Activated T-helper 1 cell treated with anti-CD3 and anti-CD28 coated beads, Interleukin-12 subunit alpha, Interleukin-12 subunit beta, Interleukin-2, Interleukin-4 antibody, amounts not matched to agents 30 ng/mL and 10 ng/mL and 1 ng/mL, durations not matched to agents 14 hours and 24 hours and 36 hours (primary cell): ENCODE measurements around the gene GIGYF2. TPM values are rescaled to one million over a fixed set of nuclear protein-coding genes. Genes with fewer than 3 reads are reported as not detected.

Experiments
- DNase-seq: peaks from one replicate; pipeline ENCODE4 v3.0.0; 2021; ENCODE audit warnings: low spot score
- H3K27ac Mint-ChIP-seq: one replicate; pipeline ENCODE4 v1.8.0; 2021; ENCODE audit warnings: mild to moderate bottlenecking, mixed read lengths
- H3K27me3 Mint-ChIP-seq: one replicate; pipeline ENCODE4 v1.8.0; 2022; ENCODE audit warnings: mild to moderate bottlenecking, moderate library complexity, mixed read lengths; ENCODE audit not compliant: insufficient read depth
- H3K36me3 Mint-ChIP-seq: one replicate; pipeline ENCODE4 v1.8.0; 2021; ENCODE audit warnings: low read depth, mixed read lengths
- H3K4me1 Mint-ChIP-seq: one replicate; pipeline ENCODE4 v1.8.0; 2021; ENCODE audit warnings: low read depth, mixed read lengths
- H3K4me3 Mint-ChIP-seq: one replicate; pipeline ENCODE4 v1.8.0; 2021; ENCODE audit warnings: mild to moderate bottlenecking, moderate library complexity, mixed read lengths
- H3K9me3 Mint-ChIP-seq: one replicate; pipeline ENCODE4 v1.8.0; 2021; ENCODE audit warnings: mixed read lengths
- intact Hi-C: fragments of 100-400 bp; cut with micrococcal nuclease; formaldehyde crosslinking; loops from one replicate; pipeline ENCODE4 v1.15.1; 2024
- total RNA-seq: library from RNA; stranded (reverse); gene quantifications from 2 replicates; pipeline ENCODE4 v1.2.3, GENCODE V29; 2022

GIGYF2 gene
- total RNA-seq, 1 donor from 2014 or later: 74.6 TPM

- no peaks in the 10 kb centered on the region for H3K27me3 Mint-ChIP-seq
- no peaks in the 10 kb centered on the region for H3K9me3 Mint-ChIP-seq
- no peaks in the 10 kb centered on the region for H3K4me1 Mint-ChIP-seq
- H3K4me3 Mint-ChIP-seq: no peak overlapping the region
- intact Hi-C loops: no loop called here
- DNase-seq: no peak
- H3K27ac Mint-ChIP-seq: no peak overlapping the region
- H3K36me3 Mint-ChIP-seq: peaks cover 32% of the 10 kb centered on the region
Observed at GRCh38 chr2:232731470-232731869, 34.3 kb downstream of the GIGYF2 start.

- Mint-ChIP-seq H3K27me3 (no peaks in the 10 kb centered on the region), H3K27ac (no peak overlapping the region)
- intact Hi-C loops: no loop called here
Observed at GRCh38 chr2:232741294-232741693, 44.2 kb downstream of the GIGYF2 start.

GRCh38 chr2:232741972-232742371, 44.8 kb downstream of the GIGYF2 start:
- Mint-ChIP-seq H3K36me3 (peaks cover 21% of the 10 kb centered on the region), H3K27ac (no peak overlapping the region), H3K9me3 (no peaks in the 10 kb centered on the region), H3K4me1 (peaks cover 5% of the 10 kb centered on the region), H3K27me3 (no peaks in the 10 kb centered on the region), H3K4me3 (no peak overlapping the region)
- intact Hi-C loops: no loop called here
- DNase-seq: no peak

More at GRCh38 chr2:232741294-232741693, 44.2 kb downstream of the GIGYF2 start:
- DNase-seq: no peak
- Mint-ChIP-seq H3K36me3 (peaks cover 23% of the 10 kb centered on the region), H3K9me3 (no peaks in the 10 kb centered on the region), H3K4me1 (peaks cover 5% of the 10 kb centered on the region), H3K4me3 (no peak overlapping the region)

- Mint-ChIP-seq H3K4me3 (no peak overlapping the region), H3K27ac (no peak overlapping the region), H3K27me3 (no peaks in the 10 kb centered on the region), H3K9me3 (no peaks in the 10 kb centered on the region), H3K36me3 (peaks cover 31% of the 10 kb centered on the region), H3K4me1 (peaks cover 20% of the 10 kb centered on the region)
- intact Hi-C loops: loop anchor here (5.0 kb wide), 2 partner anchors 48 to 138 kb away; partner anchors contain the start of gene GIGYF2
- no peak for DNase-seq
Observed at GRCh38 chr2:232744963-232745362, 47.8 kb downstream of the GIGYF2 start.

- intact Hi-C loops: loop anchor here (5.0 kb wide), 2 partner anchors 51 to 141 kb away; partner anchors contain the start of gene GIGYF2
- Mint-ChIP-seq H3K4me1 (peaks cover 20% of the 10 kb centered on the region), H3K9me3 (no peaks in the 10 kb centered on the region), H3K27me3 (no peaks in the 10 kb centered on the region), H3K27ac (no peak overlapping the region), H3K36me3 (peaks cover 40% of the 10 kb centered on the region), H3K4me3 (no peak overlapping the region)
- DNase-seq: no peak
Observed at GRCh38 chr2:232748038-232748437, 50.9 kb downstream of the GIGYF2 start.

- DNase-seq: no peak
- Mint-ChIP-seq H3K4me3 (no peak overlapping the region), H3K27me3 (no peaks in the 10 kb centered on the region), H3K4me1 (peaks cover 20% of the 10 kb centered on the region), H3K9me3 (no peaks in the 10 kb centered on the region), H3K36me3 (peaks cover 38% of the 10 kb centered on the region), H3K27ac (no peak overlapping the region)
- intact Hi-C loops: loop anchor here (5.0 kb wide), 2 partner anchors 52 to 142 kb away; partner anchors contain the start of gene GIGYF2
Observed at GRCh38 chr2:232749331-232749730, 52.2 kb downstream of the GIGYF2 start.

GRCh38 chr2:232750135-232750671, 53.1 kb downstream of the GIGYF2 start:
- Mint-ChIP-seq H3K9me3 (no peaks in the 10 kb centered on the region), H3K27me3 (no peaks in the 10 kb centered on the region), H3K27ac (no peak overlapping the region), H3K36me3 (peaks cover 33% of the 10 kb centered on the region), H3K4me3 (no peak overlapping the region), H3K4me1 (peaks cover 15% of the 10 kb centered on the region)
- intact Hi-C loops: no loop called here
- no peak for DNase-seq

- peaks cover 30% of the 10 kb centered on the region for H3K36me3 Mint-ChIP-seq
Observed at GRCh38 chr2:232757905-232758304, 60.8 kb downstream of the GIGYF2 start.

GRCh38 chr2:232761301-232761907, 64.3 kb downstream of the GIGYF2 start:
- H3K9me3 Mint-ChIP-seq: no peaks in the 10 kb centered on the region
- peak; percentile 12 for DNase-seq
- intact Hi-C loops: loop anchor here (1.0 to 5.0 kb wide), 4 partner anchors 86 to 490 kb away; partner anchors contain the start of genes ATG16L1 and INPP5D
- H3K27me3 Mint-ChIP-seq: no peaks in the 10 kb centered on the region
- H3K4me3 Mint-ChIP-seq: no peak overlapping the region
- peaks cover 31% of the 10 kb centered on the region for H3K4me1 Mint-ChIP-seq
- H3K27ac Mint-ChIP-seq: no peak overlapping the region
- peaks cover 35% of the 10 kb centered on the region for H3K36me3 Mint-ChIP-seq

More at GRCh38 chr2:232757905-232758304, 60.8 kb downstream of the GIGYF2 start:
- no peaks in the 10 kb centered on the region for H3K27me3 Mint-ChIP-seq
- DNase-seq: no peak
- peak overlapping the region; percentile 78 for H3K27ac Mint-ChIP-seq
- intact Hi-C loops: no loop called here
- no peak overlapping the region for H3K4me3 Mint-ChIP-seq
- peaks cover 30% of the 10 kb centered on the region for H3K4me1 Mint-ChIP-seq
- H3K9me3 Mint-ChIP-seq: no peaks in the 10 kb centered on the region

- Mint-ChIP-seq H3K9me3 (no peaks in the 10 kb centered on the region), H3K27ac (no peak overlapping the region), H3K4me3 (no peak overlapping the region), H3K27me3 (no peaks in the 10 kb centered on the region), H3K4me1 (peaks cover 30% of the 10 kb centered on the region), H3K36me3 (peaks cover 34% of the 10 kb centered on the region)
- DNase-seq: no peak
- intact Hi-C loops: no loop called here
Observed at GRCh38 chr2:232767866-232768265, 70.7 kb downstream of the GIGYF2 start.

GRCh38 chr2:232770207-232770606, 73.1 kb downstream of the GIGYF2 start:
- H3K36me3 Mint-ChIP-seq: peaks cover 36% of the 10 kb centered on the region
- H3K27ac Mint-ChIP-seq: no peak overlapping the region
- no peaks in the 10 kb centered on the region for H3K9me3 Mint-ChIP-seq
- no peak overlapping the region for H3K4me3 Mint-ChIP-seq
- H3K4me1 Mint-ChIP-seq: peaks cover 37% of the 10 kb centered on the region
- no peak for DNase-seq
- H3K27me3 Mint-ChIP-seq: no peaks in the 10 kb centered on the region
- intact Hi-C loops: no loop called here

GRCh38 chr2:232771870-232772269, 74.7 kb downstream of the GIGYF2 start:
- peaks cover 34% of the 10 kb centered on the region for H3K36me3 Mint-ChIP-seq
- H3K27me3 Mint-ChIP-seq: no peaks in the 10 kb centered on the region
- no peaks in the 10 kb centered on the region for H3K9me3 Mint-ChIP-seq
- intact Hi-C loops: no loop called here
- H3K4me1 Mint-ChIP-seq: peaks cover 29% of the 10 kb centered on the region
- peak overlapping the region; percentile 38 for H3K27ac Mint-ChIP-seq
- DNase-seq: no peak
- no peak overlapping the region for H3K4me3 Mint-ChIP-seq

- H3K27ac Mint-ChIP-seq: peak overlapping the region; percentile 67
Observed at GRCh38 chr2:232772531-232772930, 75.4 kb downstream of the GIGYF2 start.

More at GRCh38 chr2:232772531-232772930, 75.4 kb downstream of the GIGYF2 start:
- H3K27me3 Mint-ChIP-seq: no peaks in the 10 kb centered on the region
- peaks cover 35% of the 10 kb centered on the region for H3K36me3 Mint-ChIP-seq
- intact Hi-C loops: no loop called here
- no peaks in the 10 kb centered on the region for H3K9me3 Mint-ChIP-seq
- H3K4me3 Mint-ChIP-seq: no peak overlapping the region
- peak; percentile 1 for DNase-seq
- peaks cover 29% of the 10 kb centered on the region for H3K4me1 Mint-ChIP-seq
